C4-2B (cell line): ENCODE measurements around the gene ALPP.

Experiments
- ZFX ChIP-seq: fragments of 450-650 bp; IDR thresholded peaks from 2 replicates; pipeline ENCODE4 v1.6.1; 2017
- TF ChIP-seq, protein P1 (sequence below): fragments of 450-650 bp; conservative IDR thresholded peaks from 2 replicates; pipeline ENCODE4 v1.5.1; 2017; ENCODE audit warnings: mild to moderate bottlenecking

DNA sequence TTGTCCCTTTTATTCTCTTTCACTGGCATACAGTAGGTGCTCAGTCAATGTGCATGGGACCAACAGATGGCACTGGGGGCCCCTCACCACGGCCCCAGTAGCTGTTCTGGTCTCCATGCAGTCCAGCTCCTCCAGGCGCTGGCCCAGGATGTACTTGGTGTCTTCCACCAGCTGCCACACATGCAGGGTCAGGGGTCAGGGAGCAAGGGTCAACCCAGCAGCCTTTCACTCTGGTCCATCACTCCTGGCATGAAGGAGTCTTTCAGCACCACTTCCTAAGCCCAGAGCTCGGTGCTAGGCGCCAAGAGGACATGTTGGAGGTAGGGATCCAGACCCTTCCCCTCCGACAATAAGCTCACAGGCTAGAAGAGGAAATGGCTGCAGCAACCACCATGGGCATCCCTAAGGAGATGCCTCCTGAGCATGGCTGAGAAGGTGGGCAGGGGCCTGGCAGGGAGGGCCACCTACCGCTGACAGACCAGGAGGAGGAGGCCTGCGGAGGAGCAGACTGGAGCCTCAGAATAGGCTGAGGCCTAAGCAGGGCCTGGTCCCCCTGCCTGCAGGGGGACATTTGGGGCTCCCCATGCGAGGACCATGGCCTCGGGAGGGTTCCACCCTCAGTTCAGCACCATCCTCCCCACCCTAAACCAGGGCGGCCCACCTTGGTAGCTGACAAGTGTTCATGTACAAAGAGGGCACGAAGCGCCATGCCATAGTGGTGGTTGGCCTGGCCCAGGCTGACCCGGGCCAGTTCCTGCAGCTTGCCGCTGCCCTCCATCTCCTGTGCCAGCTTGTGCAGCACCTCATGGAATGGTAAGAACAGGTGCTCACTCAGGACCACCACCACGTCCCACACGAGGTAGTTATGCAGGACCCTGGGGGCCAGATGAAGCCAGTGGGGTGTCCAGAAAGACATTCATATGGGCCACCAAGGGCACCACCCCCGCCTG, 38.2 kb downstream of the ALPP start:
- TF ChIP-seq, protein P1, sequence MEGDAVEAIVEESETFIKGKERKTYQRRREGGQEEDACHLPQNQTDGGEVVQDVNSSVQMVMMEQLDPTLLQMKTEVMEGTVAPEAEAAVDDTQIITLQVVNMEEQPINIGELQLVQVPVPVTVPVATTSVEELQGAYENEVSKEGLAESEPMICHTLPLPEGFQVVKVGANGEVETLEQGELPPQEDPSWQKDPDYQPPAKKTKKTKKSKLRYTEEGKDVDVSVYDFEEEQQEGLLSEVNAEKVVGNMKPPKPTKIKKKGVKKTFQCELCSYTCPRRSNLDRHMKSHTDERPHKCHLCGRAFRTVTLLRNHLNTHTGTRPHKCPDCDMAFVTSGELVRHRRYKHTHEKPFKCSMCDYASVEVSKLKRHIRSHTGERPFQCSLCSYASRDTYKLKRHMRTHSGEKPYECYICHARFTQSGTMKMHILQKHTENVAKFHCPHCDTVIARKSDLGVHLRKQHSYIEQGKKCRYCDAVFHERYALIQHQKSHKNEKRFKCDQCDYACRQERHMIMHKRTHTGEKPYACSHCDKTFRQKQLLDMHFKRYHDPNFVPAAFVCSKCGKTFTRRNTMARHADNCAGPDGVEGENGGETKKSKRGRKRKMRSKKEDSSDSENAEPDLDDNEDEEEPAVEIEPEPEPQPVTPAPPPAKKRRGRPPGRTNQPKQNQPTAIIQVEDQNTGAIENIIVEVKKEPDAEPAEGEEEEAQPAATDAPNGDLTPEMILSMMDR: no peak
- TF ChIP-seq ZFX: no peak
